Dedifferentiated amniotic fluid mesenchymal stem cell (primary cell): ENCODE data around the gene NRXN3.

Experiments used
- DNase-seq: peaks from one replicate; pipeline ENCODE4 v3.0.0-alpha.2; 2016; ENCODE audit errors: extremely low spot score

NRXN3 gene

GRCh38 chr14:79413734-79414428, 1243.7 kb downstream of the NRXN3 start:
- DNase-seq, result no peak

GRCh38 chr14:79415726-79416125, 1245.6 kb downstream of the NRXN3 start:
- no peak for DNase-seq

GRCh38 chr14:79417961-79418360, 1247.8 kb downstream of the NRXN3 start:
- no peak for DNase-seq

- no peak for DNase-seq
Observed at GRCh38 chr14:79418649-79419415, 1248.7 kb downstream of the NRXN3 start.

DNA sequence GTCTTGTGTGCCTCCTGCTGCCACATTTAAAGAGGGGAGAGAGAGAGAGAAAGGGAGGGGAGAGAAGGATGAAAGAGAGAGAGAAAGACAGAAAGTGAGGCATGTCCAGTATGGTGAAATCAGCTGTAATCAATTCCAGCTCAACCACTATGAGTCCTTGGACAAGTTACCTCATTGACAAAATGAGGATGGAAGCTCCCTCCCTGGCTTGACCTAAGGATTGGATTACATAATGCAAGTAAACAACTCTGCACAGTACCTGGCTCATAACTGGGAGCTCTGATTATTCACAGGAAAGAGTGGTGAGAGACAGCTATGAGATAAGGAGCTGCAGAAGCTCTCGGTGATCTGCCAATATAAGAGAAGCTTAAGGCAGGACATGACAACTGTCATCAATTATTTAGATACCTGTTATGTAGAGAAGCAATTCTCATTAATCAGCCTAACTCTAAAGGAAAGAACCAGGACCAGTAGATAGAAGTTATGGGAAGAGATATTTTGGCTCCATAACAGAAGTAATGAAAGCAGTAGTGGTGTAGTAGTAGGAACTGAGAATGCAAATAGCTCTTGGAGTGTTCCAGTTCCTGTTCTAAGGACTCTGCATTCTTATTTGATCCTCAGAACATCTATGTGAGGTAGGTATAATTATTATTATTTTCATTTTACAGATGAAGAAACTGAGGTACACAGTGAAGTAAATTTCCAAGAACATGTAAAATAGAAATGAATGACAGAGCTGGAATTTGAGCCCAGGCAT, 1249.6 kb downstream of the NRXN3 start:
- no peak for DNase-seq

- DNase-seq, result no peak
Observed at GRCh38 chr14:79420725-79421124, 1250.6 kb downstream of the NRXN3 start.

- DNase-seq, result no peak
Observed at GRCh38 chr14:79421811-79422210, 1251.6 kb downstream of the NRXN3 start.

DNA sequence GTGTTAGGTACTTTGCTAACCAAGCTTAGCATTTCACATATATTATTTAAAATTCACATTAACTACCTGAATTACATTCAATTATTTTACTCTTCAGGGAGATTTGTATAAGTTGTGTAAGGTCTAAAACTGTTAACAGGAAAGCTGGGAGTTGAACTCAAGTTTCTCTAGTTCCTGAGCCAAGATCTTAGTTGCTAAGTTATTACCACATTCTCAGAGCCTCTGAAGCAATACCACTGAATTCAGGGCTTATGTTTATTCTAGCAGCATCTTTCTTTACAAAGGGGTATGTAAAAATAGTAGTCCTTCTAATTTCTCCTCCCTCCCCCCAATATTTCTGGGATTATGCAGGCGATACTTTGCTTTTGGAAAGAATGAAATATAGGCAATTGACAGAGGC, 1254.3 kb downstream of the NRXN3 start:
- DNase-seq, result no peak

DNA sequence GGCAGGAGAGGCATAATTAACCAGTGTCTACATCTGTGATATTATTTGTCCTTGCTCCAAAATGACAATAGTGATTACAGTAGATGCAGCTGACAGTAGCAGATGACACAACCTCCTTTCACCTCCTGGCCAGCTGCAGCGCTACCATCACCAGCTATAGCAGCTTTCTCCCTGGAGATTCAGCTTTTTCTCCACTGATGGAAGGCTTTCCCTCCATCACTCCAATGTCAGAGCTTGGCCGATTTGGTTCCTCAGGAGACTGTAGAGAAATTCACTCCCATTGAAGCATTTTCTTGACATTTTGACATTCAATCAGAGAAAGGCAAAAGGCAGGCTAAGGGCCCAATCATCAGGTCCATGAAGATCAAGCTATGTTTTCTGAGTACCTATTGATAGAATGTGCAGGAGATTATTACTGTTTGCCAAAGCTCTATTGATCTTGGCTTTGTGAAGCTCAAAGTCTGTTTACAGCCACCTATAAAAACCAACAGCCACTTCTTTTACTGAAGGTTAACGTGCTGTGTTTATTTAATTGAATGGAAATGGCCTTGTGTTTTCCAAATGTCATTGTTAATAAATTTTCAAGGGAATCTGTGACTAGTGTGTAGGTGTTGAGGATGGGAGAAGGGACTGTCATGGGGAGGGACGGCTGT, 1256.1 kb downstream of the NRXN3 start:
- no peak for DNase-seq

DNA sequence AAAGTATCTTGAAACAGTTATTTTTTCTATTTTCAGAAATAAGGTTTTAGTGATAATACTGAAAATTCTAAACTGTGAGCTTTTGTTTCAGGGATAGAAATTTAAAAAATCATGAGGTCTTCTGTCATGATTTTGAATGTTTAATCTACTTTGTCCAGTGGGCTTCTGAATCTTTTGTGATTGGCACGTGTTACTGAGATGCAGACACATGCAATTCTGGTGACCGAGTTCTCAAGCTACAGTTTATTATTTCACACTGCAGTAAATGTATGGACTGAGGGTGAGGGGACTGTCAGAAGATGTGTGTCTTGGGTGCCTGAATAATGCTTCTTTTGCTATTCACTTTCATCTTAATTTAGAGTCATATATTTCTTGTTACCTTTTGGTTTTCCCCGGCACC, 1262.5 kb downstream of the NRXN3 start:
- DNase-seq, result no peak

- DNase-seq, result no peak
Observed at GRCh38 chr14:79436335-79436734, 1266.2 kb downstream of the NRXN3 start.

DNA sequence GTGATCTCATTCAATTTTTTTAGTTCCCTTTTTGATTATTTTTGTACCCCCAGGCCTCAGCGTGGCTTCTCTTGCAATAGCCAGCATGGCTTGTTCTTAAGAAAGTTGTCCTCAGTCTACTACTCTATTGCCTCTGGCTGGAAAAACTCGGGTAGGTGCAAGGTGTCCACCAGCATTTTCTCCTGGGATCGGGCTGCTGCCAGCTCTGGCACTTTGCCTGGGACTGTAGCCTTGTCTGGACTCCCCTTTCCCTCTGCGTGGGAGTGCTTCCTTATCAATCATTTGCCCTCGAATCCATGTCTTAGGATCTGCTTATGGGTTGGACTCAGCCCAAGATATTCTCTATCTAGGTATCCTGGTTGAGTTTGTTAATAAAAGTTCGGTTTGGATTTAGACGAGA, 1267.8 kb downstream of the NRXN3 start:
- no peak for DNase-seq

- DNase-seq, result no peak
Observed at GRCh38 chr14:79438696-79439342, 1268.6 kb downstream of the NRXN3 start.

- no peak for DNase-seq
Observed at GRCh38 chr14:79442786-79443185, 1272.6 kb downstream of the NRXN3 start.

GRCh38 chr14:79443602-79444001, 1273.4 kb downstream of the NRXN3 start:
- no peak for DNase-seq

DNA sequence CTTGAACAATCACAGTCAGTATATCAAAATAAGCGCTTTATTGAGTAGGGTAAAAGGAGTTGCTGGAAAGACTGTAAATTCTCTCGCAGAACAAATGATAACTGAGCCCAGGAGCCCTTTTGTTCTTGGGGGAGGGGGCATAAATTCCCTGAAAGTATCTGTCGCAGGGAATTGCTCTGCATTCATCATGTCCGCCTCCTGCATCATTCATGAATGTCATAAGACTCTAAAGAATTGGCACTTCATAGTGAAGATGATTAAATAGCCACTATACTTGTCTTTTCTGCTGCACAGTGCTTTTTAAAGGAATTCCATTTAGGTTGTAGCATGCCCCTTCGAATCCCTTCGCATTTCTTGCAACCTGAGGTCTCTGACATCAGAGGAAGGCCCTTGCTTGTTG, 1278.8 kb downstream of the NRXN3 start:
- no peak for DNase-seq

- no peak for DNase-seq
Observed at GRCh38 chr14:79451601-79452000, 1281.4 kb downstream of the NRXN3 start.

- DNase-seq, result no peak
Observed at GRCh38 chr14:79453276-79453675, 1283.1 kb downstream of the NRXN3 start.

DNA sequence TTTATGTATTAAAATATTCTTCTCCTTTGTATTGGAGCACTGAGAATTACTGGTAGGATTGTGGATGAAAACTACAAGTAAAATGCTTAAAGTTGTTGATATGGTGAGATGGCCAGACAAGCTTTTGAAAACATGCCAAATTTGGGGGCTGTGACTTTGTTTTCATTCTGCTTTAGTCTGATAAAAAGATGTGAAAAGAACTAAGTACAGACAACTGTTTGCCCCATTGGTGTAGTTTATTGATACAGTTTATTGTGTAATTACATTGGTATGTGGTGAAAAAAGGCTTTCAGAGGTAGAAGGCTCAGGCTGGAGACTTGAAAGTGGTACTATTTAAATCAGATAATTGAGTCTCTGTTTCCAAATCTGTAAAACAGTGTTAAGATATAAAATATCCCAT, 1294.3 kb downstream of the NRXN3 start:
- DNase-seq, result no peak

GRCh38 chr14:79465651-79466050, 1295.5 kb downstream of the NRXN3 start:
- no peak for DNase-seq

DNA sequence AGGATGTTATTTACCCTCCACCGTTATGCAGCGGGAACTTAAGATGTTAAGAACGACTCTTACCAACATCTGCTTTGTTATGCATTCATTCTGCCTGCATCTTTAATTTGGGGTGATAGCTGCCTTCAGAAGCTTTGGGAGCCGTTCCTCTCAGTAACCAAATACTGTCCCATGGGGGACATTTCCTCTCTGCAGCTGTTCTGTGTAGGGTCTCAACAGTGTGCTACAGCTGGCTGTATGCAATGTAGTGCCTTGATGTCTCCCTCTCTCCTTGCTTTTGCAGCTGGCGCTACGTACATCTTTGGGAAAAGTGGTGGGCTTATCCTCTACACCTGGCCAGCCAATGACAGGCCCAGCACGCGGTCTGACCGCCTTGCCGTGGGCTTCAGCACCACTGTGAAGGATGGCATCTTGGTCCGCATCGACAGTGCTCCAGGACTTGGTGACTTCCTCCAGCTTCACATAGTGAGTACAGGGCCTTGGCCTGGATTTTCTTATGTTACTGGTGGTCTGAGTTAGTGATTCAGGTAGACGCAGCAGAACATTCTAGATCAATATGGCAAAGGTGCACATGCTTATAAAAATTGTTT, 1296.9 kb downstream of the NRXN3 start:
- DNase-seq, result no peak
